CD4-positive, alpha-beta T cell treated with Interleukin-6 for 4 hours (primary cell): ENCODE data around the gene CMPK2.

Source experiments
- DNase-seq: peaks from one replicate; pipeline ENCODE4 v3.0.0-alpha.2; 2020; ENCODE audit warnings: mixed read lengths

The CMPK2 gene

GRCh38 chr2:6800553-6800952 is 65.2 kb downstream of the CMPK2 start:
- no peak for DNase-seq
